ENCODE data around the gene LRRC14B.

Gene LRRC14B

GRCh38 chr5:188488-189481 lies 2.5 kb upstream of the LRRC14B start:
- DNase-seq = peak; percentile 95
- no peaks in the 10 kb centered on the region for H3K36me3 ChIP-seq
- H3K9me3 ChIP-seq (ENCODE audit: severe bottlenecking) = no peaks in the 10 kb centered on the region
- peak overlapping the region; percentile 6; the same call in 1 of the 2 replicates for H3K4me3 ChIP-seq (ENCODE audit: low read depth, low read length)
- no peak overlapping the region for H3K27ac ChIP-seq
- no peaks in the 10 kb centered on the region for H3K27me3 ChIP-seq (ENCODE audit: insufficient read depth, low read depth, severe bottlenecking)
- TF ChIP-seq CTCF (IDR thresholded peaks at IDR 0.05; ENCODE audit: low read depth, low read length) = peak; percentile 98

- H3K27me3 ChIP-seq (ENCODE audit: insufficient read depth, low read depth, severe bottlenecking) = no peaks in the 10 kb centered on the region
- no peak for DNase-seq
- H3K9me3 ChIP-seq (ENCODE audit: severe bottlenecking) = no peaks in the 10 kb centered on the region
- no peak overlapping the region for H3K27ac ChIP-seq
- no peaks in the 10 kb centered on the region for H3K36me3 ChIP-seq
- no peak overlapping the region for H3K4me3 ChIP-seq (ENCODE audit: low read depth, low read length)
- TF ChIP-seq CTCF (IDR thresholded peaks at IDR 0.05; ENCODE audit: low read depth, low read length) = no peak
Observed at GRCh38 chr5:189486-189885, 1.8 kb upstream of the LRRC14B start.

- DNase-seq = no peak
- Histone ChIP-seq H3K27ac (no peak overlapping the region), H3K36me3 (no peaks in the 10 kb centered on the region), H3K4me3 (ENCODE audit: low read depth, low read length) (no peak overlapping the region), H3K9me3 (ENCODE audit: severe bottlenecking) (no peaks in the 10 kb centered on the region), H3K27me3 (ENCODE audit: insufficient read depth, low read depth, severe bottlenecking) (no peaks in the 10 kb centered on the region)
- TF ChIP-seq CTCF (IDR thresholded peaks at IDR 0.05; ENCODE audit: low read depth, low read length) = no peak
Observed at GRCh38 chr5:189976-190365, 1.3 kb upstream of the LRRC14B start.

- H3K27me3 ChIP-seq (ENCODE audit: insufficient read depth, low read depth, severe bottlenecking) = no peaks in the 10 kb centered on the region
- H3K4me3 ChIP-seq (ENCODE audit: low read depth, low read length) = no peak overlapping the region
- H3K36me3 ChIP-seq = no peaks in the 10 kb centered on the region
- TF ChIP-seq CTCF (IDR thresholded peaks at IDR 0.05; ENCODE audit: low read depth, low read length) = no peak
- H3K27ac ChIP-seq = no peak overlapping the region
- H3K9me3 ChIP-seq (ENCODE audit: severe bottlenecking) = no peaks in the 10 kb centered on the region
- no peak for DNase-seq
Observed at GRCh38 chr5:190366-191035, 794 bp upstream of the LRRC14B start.

- no peak overlapping the region for H3K27ac ChIP-seq
- no peak for TF ChIP-seq CTCF (IDR thresholded peaks at IDR 0.05; ENCODE audit: low read depth, low read length)
- H3K27me3 ChIP-seq (ENCODE audit: insufficient read depth, low read depth, severe bottlenecking) = no peaks in the 10 kb centered on the region
- DNase-seq = no peak
- H3K9me3 ChIP-seq (ENCODE audit: severe bottlenecking) = no peaks in the 10 kb centered on the region
- H3K4me3 ChIP-seq (ENCODE audit: low read depth, low read length) = no peak overlapping the region
- H3K36me3 ChIP-seq = no peaks in the 10 kb centered on the region
Observed at GRCh38 chr5:191949-192690, 825 bp downstream of the LRRC14B start.
